RWPE2 (cell line): Measurements from ENCODE around the gene USP26.
A peak's percentile ranks its signal among the peaks of the same experiment; 100 is the strongest.
"Not testable (repeated sequence)": the region's sequence is repeated elsewhere in the genome, so short reads cannot be mapped to it uniquely, and the experiment has no call there.

Source experiments
- ATAC-seq: fragments of 200-7000 bp; cut with Tn5 transposase; 3 replicates; pipeline ENCODE4 v1.9.1; 2021; ENCODE audit warnings: low read depth
- DNase-seq: peaks from one replicate; pipeline ENCODE4 v3.0.0-alpha.2; 2020; ENCODE audit warnings: low spot score
- H3K27ac ChIP-seq: fragments of 450-650 bp; 2 replicates; pipeline ENCODE4 v1.5.1; 2017; ENCODE audit warnings: mild to moderate bottlenecking; ENCODE audit not compliant: poor library complexity, severe bottlenecking
- H3K27me3 ChIP-seq: fragments of 250-450 bp; sonication (Bioruptor Pico); 2 replicates; pipeline ENCODE4 v1.5.1; 2021; ENCODE audit warnings: mild to moderate bottlenecking, moderate library complexity; ENCODE audit not compliant: insufficient read depth, poor library complexity, severe bottlenecking
- H3K36me3 ChIP-seq: fragments of 250-450 bp; sonication (Bioruptor Pico); 2 replicates; pipeline ENCODE4 v1.5.1; 2020; ENCODE audit warnings: low read depth, mild to moderate bottlenecking, moderate library complexity
- H3K4me1 ChIP-seq: fragments of 250-450 bp; sonication (Bioruptor Pico); 2 replicates; pipeline ENCODE4 v1.5.1; 2021; ENCODE audit warnings: mild to moderate bottlenecking, moderate library complexity; ENCODE audit not compliant: insufficient read depth, poor library complexity, severe bottlenecking
- H3K4me3 ChIP-seq: fragments of 250-450 bp; sonication (Bioruptor Pico); 2 replicates; pipeline ENCODE4 v1.5.1; 2021; ENCODE audit warnings: mild to moderate bottlenecking, moderate library complexity; ENCODE audit not compliant: severe bottlenecking
- H3K9me3 ChIP-seq: fragments of 250-450 bp; sonication (Bioruptor Pico); 2 replicates; pipeline ENCODE4 v1.5.1; 2021; ENCODE audit warnings: mild to moderate bottlenecking, moderate library complexity; ENCODE audit not compliant: severe bottlenecking
- TF ChIP-seq, protein P1 (sequence below): fragments of 450-650 bp; IDR thresholded peaks from one replicate; pipeline ENCODE4 v1.5.1; 2017; ENCODE audit warnings: mild to moderate bottlenecking, moderate library complexity; ENCODE audit not compliant: poor library complexity, severe bottlenecking

The USP26 gene

GRCh38 chrX:133054761-133055405 is 42.0 kb downstream of the USP26 start:
- Histone ChIP-seq H3K36me3 (no peaks in the 10 kb centered on the region), H3K27me3 (no peaks in the 10 kb centered on the region), H3K9me3 (no peaks in the 10 kb centered on the region), H3K4me3 (no peak overlapping the region), H3K27ac (peak overlapping the region; percentile 88), H3K4me1 (peaks cover 27% of the 10 kb centered on the region)
- no peak for DNase-seq
- TF ChIP-seq, protein P1, sequence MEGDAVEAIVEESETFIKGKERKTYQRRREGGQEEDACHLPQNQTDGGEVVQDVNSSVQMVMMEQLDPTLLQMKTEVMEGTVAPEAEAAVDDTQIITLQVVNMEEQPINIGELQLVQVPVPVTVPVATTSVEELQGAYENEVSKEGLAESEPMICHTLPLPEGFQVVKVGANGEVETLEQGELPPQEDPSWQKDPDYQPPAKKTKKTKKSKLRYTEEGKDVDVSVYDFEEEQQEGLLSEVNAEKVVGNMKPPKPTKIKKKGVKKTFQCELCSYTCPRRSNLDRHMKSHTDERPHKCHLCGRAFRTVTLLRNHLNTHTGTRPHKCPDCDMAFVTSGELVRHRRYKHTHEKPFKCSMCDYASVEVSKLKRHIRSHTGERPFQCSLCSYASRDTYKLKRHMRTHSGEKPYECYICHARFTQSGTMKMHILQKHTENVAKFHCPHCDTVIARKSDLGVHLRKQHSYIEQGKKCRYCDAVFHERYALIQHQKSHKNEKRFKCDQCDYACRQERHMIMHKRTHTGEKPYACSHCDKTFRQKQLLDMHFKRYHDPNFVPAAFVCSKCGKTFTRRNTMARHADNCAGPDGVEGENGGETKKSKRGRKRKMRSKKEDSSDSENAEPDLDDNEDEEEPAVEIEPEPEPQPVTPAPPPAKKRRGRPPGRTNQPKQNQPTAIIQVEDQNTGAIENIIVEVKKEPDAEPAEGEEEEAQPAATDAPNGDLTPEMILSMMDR = no peak
- ATAC-seq = no peak

DNA sequence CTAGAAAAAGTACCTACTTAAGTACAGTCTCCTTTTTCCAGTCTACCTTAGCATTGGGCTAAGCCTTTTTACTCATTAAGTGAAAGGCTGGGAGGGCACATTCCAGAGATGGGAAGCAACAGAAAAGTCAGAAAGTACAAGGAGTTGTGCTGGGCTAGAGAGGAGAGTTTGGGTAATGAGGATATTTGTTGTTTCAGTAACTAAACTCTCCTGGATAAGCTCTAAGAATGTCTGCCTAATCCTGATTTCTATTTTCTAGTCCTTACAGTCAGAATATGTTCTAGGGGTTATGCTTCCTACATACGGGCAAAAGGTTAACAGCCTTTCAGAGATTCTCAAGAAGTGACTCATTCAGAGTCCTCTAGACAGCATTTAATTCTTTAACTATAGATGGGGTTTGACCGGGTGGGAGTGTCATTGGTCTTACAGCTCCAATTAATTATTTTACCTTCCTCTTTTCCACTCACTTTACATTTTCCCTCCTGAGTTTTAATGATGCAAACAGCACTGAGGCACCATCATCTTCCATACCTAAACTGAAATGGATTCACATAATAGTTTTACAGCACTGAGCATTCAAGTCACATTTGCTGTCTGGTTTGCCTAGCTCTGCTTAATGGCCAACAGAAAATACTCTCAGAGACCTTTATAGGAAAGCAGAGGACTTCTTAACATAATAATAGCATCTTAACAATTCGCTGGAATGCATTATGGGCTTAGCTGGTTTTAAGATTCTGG is 42.9 kb downstream of the USP26 start:
- DNase-seq (no peak), ATAC-seq (peak; percentile 82)
- Histone ChIP-seq H3K9me3 (no peaks in the 10 kb centered on the region), H3K27me3 (no peaks in the 10 kb centered on the region), H3K36me3 (no peaks in the 10 kb centered on the region), H3K4me3 (no peak overlapping the region), H3K4me1 (peaks cover 27% of the 10 kb centered on the region), H3K27ac (peak overlapping the region; percentile 88)
- TF ChIP-seq, protein P1 = no peak

DNA sequence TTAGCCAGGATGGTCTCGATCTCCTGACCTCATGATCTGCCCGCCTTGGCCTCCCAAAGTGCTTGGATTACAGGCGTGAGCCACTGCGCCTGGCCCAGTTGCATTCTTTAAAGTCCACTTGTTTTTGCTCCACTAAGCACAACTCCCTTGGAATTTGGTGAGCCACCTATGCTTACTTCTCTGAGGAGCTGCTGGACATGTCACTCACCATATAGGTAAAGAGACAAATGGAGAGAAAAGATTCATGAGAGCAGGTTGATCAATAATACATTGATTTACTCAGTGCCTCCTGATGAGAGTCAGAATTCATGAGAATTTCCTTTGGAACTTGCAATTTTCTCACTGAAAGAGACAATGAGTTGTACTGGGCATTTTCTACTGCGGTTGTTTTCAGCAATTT is 48.2 kb downstream of the USP26 start:
- Histone ChIP-seq H3K36me3 (no peaks in the 10 kb centered on the region), H3K27ac (no peak overlapping the region), H3K4me1 (peaks cover 3% of the 10 kb centered on the region), H3K9me3 (no peaks in the 10 kb centered on the region), H3K4me3 (no peak overlapping the region), H3K27me3 (no peaks in the 10 kb centered on the region)
- TF ChIP-seq, protein P1 = no peak
- no peak for DNase-seq
- no peak for ATAC-seq

- TF ChIP-seq, protein P1 = no peak
- no peak for ATAC-seq
- H3K9me3 ChIP-seq = no peaks in the 10 kb centered on the region
Observed at GRCh38 chrX:133046601-133047000, 50.3 kb downstream of the USP26 start.

GRCh38 chrX:133045986-133046385 is 50.9 kb downstream of the USP26 start:
- ATAC-seq (peak; percentile 60; the same call in 2 of the 3 replicates), DNase-seq (no peak)
- Histone ChIP-seq H3K4me3 (no peak overlapping the region), H3K4me1 (no peaks in the 10 kb centered on the region), H3K27me3 (no peaks in the 10 kb centered on the region), H3K36me3 (no peaks in the 10 kb centered on the region), H3K27ac (no peak overlapping the region), H3K9me3 (no peaks in the 10 kb centered on the region)
- TF ChIP-seq, protein P1 = peak; percentile 55

More at GRCh38 chrX:133046601-133047000, 50.3 kb downstream of the USP26 start:
- H3K4me3 ChIP-seq = no peak overlapping the region
- H3K36me3 ChIP-seq = no peaks in the 10 kb centered on the region
- no peaks in the 10 kb centered on the region for H3K4me1 ChIP-seq
- DNase-seq = no peak
- no peak overlapping the region for H3K27ac ChIP-seq
- no peaks in the 10 kb centered on the region for H3K27me3 ChIP-seq

DNA sequence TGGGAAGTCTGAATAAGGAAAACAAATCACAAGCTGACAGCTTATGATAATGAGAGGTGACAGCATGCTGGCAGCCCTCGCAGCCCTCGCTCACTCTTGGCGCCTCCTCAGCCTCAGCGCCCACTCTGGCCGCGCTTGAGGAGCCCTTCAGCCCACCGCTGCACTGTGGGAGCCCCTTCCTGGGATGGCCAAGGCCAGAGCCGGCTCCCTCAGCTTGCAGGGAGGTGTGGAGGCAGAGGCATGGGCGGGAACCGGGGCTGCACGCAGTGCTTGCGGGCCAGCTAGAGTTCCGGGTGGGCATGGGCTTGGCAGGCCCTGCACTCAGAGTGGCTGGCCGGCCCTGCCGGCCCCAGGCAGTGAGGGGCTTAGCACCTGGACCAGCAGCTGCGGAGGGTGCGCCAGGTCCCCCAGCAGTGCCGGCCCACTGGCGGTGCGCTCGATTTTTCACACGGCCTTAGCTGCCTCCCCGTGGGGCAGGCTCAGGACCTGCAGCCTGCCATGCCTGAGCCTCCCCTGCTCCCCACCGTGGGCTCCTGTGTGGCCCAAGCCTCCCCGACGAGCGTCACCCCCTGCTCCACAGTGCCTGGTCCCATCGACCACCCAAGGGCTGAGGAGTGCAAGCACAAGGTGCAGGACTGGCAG is 52.6 kb downstream of the USP26 start:
- not testable (repeated sequence) for H3K36me3 ChIP-seq, H3K9me3 ChIP-seq, H3K27ac ChIP-seq, H3K4me3 ChIP-seq, DNase-seq, H3K27me3 ChIP-seq, H3K4me1 ChIP-seq, ATAC-seq
